Fibroblast of pulmonary artery (primary cell): ENCODE data around the gene ANXA7.

Experiments
- DNase-seq: peaks from one replicate; pipeline ENCODE4 v3.0.0-alpha.2; 2010; ENCODE audit warnings: low read depth
- H3K4me3 ChIP-seq: replicated peaks from 2 replicates; pipeline ENCODE4 v1.5.1; 2011; ENCODE audit warnings: low read depth, mild to moderate bottlenecking, control low read depth, low read length, moderate library complexity
- TF ChIP-seq, protein P1 (sequence below): IDR thresholded peaks from 2 replicates; pipeline ENCODE4 v1.5.1; 2011; ENCODE audit warnings: mild to moderate bottlenecking, control low read depth, low read length, inconsistent platforms; ENCODE audit errors: missing control alignments

ANXA7 gene

DNA sequence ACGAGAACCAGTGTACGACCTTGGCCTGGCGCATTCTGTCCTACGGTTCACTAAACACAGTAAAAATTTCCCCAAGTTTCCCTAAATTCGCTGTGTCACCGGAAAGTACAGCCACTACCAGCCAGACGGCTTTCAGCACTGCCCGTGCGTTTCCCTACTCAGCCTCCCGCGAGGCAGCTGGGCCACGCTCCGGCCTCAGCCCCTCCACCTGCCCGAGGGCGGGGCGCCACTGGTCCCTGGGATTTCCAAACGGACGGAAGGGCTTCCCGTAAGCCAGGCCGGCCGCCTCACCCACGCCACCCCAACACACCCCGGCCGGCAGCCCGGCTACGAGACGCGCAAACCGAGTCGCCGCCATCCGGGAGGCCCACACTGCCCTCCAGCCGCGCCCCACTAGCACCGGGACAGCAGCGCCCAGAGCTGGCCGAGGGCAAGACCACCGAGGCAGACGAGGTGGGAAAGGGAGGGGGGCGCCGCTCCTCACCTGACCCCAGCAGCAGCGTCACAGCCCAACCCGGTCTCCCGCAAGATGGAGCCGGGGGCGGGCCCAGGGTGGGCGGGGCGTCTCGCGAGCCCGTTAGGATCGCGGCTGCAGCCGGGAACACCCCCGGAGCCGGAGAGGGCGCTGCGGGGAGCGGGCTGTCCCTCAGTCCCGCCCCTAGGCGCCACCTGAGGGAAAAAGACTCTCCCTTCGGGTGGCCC is at the start of gene ANXA7:
ANXA7 (minus strand) TSS at position 531 of the 702 bp plus-strand sequence. CDS start 13,202 bp downstream, outside the sequence.
- H3K4me3 ChIP-seq: peak within 1 kb of the TSS; percentile 62
- TF ChIP-seq, protein P1, sequence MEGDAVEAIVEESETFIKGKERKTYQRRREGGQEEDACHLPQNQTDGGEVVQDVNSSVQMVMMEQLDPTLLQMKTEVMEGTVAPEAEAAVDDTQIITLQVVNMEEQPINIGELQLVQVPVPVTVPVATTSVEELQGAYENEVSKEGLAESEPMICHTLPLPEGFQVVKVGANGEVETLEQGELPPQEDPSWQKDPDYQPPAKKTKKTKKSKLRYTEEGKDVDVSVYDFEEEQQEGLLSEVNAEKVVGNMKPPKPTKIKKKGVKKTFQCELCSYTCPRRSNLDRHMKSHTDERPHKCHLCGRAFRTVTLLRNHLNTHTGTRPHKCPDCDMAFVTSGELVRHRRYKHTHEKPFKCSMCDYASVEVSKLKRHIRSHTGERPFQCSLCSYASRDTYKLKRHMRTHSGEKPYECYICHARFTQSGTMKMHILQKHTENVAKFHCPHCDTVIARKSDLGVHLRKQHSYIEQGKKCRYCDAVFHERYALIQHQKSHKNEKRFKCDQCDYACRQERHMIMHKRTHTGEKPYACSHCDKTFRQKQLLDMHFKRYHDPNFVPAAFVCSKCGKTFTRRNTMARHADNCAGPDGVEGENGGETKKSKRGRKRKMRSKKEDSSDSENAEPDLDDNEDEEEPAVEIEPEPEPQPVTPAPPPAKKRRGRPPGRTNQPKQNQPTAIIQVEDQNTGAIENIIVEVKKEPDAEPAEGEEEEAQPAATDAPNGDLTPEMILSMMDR: peak; percentile 11
- DNase-seq: peak; percentile 81

DNA sequence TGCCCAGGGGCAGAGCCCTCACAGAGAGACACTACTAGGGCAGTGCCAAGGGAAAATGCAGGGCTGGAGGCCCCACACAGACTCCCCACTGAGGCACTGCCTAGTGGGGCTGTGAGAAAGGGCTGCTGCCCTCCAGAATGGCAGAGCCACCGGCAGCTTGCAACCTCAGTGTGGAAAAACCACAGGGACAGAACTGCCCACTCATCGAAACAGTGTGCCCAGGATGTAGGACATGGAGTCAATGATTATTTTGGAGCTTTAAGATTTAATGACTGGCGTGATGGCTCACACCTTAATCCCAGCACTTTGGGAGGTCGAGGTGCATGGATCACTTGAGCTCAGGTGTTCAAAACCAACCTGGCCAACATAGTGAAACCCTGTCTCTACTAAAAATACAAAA is 47.0 kb upstream of the ANXA7 start:
- TF ChIP-seq, protein P1: no peak
- no peak for DNase-seq
- H3K4me3 ChIP-seq: no peak overlapping the region

GRCh38 chr10:73459683-73460314 is 45.9 kb upstream of the ANXA7 start:
- TF ChIP-seq, protein P1: no peak
- DNase-seq: peak; percentile 17
- H3K4me3 ChIP-seq: no peak overlapping the region

DNA sequence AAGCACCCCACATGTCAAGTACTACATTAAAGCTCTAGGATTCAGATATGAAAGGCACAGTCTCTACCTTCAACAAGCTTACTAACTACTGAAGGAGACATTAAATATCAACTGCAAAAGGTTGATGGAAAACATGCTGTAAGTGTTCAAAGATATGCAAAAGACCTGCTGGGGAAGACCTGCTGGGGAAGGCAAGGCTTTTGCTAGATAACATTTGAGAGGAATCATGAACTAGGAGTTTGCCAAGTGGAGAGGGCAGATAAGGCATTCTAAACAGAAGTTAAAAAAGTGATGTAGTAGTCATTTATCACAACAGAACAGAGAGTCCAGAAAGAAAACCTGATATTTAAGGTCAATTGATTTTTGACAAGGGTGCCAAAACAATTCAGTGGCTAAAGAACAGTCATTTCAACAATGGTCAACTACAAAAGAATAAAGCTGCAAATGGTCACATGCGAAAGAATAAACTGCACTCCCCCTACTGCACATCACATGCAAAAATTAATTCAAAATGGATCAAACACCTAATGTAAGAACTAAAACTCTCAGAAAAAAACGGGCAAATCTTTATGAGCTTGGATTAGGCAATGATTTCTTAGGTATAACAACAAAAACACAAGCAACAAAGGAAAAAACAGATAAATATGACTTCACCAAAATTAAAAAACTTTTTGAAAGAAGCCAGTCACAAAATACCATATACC is 42.5 kb upstream of the ANXA7 start:
- DNase-seq: no peak
- no peak overlapping the region for H3K4me3 ChIP-seq
- TF ChIP-seq, protein P1: no peak

- TF ChIP-seq, protein P1: no peak
- no peak for DNase-seq
- H3K4me3 ChIP-seq: no peak overlapping the region
Observed at GRCh38 chr10:73449113-73449512, 35.3 kb upstream of the ANXA7 start.

GRCh38 chr10:73448384-73448783 is 34.5 kb upstream of the ANXA7 start:
- TF ChIP-seq, protein P1: no peak

More at GRCh38 chr10:73448384-73448783, 34.5 kb upstream of the ANXA7 start:
- no peak overlapping the region for H3K4me3 ChIP-seq
- DNase-seq: peak; percentile 6
